OCI-LY7 (cell line): ENCODE data around the gene SERPINH1.

ENCODE experiments used
- EZH2phosphoT487 ChIP-seq: fragments of 200-600 bp; sonication (generic); IDR thresholded peaks from 2 replicates; pipeline ENCODE4 v1.6.1; 2018; ENCODE audit warnings: low read depth, borderline replicate concordance, mild to moderate bottlenecking, mixed run types, antibody characterized with exemption, low read length, moderate library complexity, mixed read lengths
- TF ChIP-seq, protein P1 (sequence below): fragments of 200-600 bp; sonication (generic); conservative IDR thresholded peaks from 2 replicates; pipeline ENCODE4 v1.5.1; 2014; ENCODE audit warnings: mild to moderate bottlenecking, antibody characterized with exemption, low read length, moderate library complexity, mixed read lengths

DNA sequence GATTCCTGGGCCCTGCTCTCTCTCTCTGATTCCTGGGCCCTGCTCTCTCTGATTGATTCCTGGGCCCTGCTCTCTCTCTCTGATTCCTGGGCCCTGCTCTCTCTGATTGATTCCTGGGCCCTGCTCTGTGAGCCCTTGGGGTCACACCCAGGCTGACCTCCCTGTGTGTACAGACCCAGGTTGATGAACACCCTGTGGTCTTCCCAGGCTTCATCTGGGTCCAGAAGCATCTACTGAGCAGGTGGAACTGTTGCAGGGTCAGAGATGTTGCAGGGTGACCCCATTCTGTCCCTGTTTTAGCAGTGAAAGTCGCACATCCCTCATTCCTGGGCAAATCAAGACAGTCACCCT lies 20.0 kb upstream of the SERPINH1 start:
- TF ChIP-seq, protein P1, sequence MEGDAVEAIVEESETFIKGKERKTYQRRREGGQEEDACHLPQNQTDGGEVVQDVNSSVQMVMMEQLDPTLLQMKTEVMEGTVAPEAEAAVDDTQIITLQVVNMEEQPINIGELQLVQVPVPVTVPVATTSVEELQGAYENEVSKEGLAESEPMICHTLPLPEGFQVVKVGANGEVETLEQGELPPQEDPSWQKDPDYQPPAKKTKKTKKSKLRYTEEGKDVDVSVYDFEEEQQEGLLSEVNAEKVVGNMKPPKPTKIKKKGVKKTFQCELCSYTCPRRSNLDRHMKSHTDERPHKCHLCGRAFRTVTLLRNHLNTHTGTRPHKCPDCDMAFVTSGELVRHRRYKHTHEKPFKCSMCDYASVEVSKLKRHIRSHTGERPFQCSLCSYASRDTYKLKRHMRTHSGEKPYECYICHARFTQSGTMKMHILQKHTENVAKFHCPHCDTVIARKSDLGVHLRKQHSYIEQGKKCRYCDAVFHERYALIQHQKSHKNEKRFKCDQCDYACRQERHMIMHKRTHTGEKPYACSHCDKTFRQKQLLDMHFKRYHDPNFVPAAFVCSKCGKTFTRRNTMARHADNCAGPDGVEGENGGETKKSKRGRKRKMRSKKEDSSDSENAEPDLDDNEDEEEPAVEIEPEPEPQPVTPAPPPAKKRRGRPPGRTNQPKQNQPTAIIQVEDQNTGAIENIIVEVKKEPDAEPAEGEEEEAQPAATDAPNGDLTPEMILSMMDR, result no peak
- TF ChIP-seq EZH2phosphoT487, result no peak
